Activated naive CD4-positive, alpha-beta T cell treated with anti-CD3 and anti-CD28 coated beads, Interleukin-2, amount 50 U/mL, for 72 hours (primary cell): ENCODE results near the gene FGF8. TPM values are rescaled to one million over a fixed set of nuclear protein-coding genes. Genes with fewer than 3 reads are reported as not detected.

Source experiments
- ATAC-seq, 2 donors: fragments of 150-1000 bp; cut with Tn5 transposase; 2 replicates each; pipeline ENCODE4 v1.10.0; 2021; ENCODE audit warnings: mild to moderate bottlenecking in 2 of 2, moderate library complexity in 2 of 2
- DNase-seq, 2 donors: peaks; one replicate each; pipeline ENCODE4 v3.0.0; 2021 to 2022; ENCODE audit warnings: low spot score in 2 of 2
- H3K27ac Mint-ChIP-seq, 2 donors: one replicate each; pipeline ENCODE4 v1.8.0; 2022; ENCODE audit warnings: mild to moderate bottlenecking in 2 of 2, mixed read lengths in 2 of 2
- H3K36me3 Mint-ChIP-seq, 2 donors: one replicate each; pipeline ENCODE4 v1.8.0; 2022; ENCODE audit warnings: mixed read lengths in 2 of 2
- H3K9me3 Mint-ChIP-seq, 2 donors: one replicate each; pipeline ENCODE4 v1.8.0; 2022; ENCODE audit warnings: mixed read lengths in 2 of 2
- total RNA-seq, 2 donors: library from RNA; stranded (reverse); gene quantifications; one replicate each; pipeline ENCODE4 v1.2.3, GENCODE V29; 2022

Gene FGF8
- total RNA-seq, 2 donors from 2014 or later, result not detected

DNA sequence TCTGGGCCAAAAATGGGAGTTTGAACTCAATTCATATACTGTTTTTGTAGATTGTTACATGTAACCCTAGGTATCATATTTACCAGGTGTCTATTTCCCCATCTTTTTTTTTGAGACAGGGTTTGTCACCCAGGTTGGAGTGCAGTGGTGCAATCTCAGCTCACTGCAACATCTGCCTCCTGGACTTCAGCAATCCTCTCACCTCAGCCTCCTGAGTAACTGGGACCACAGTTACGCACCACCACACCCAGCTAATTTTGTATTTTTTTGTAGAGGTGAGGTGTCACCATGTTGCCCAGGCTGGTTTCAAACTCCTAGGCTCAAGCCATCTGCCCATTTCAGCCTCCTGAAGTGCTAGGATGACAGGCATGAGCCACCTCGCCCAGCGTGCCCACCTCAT lies 52.7 kb downstream of the FGF8 start:
- ATAC-seq (no peak), DNase-seq (no peak)
- Mint-ChIP-seq H3K36me3 (no peaks in the 10 kb centered on the region), H3K9me3 (no peaks in the 10 kb centered on the region), H3K27ac (no peak overlapping the region)

DNA sequence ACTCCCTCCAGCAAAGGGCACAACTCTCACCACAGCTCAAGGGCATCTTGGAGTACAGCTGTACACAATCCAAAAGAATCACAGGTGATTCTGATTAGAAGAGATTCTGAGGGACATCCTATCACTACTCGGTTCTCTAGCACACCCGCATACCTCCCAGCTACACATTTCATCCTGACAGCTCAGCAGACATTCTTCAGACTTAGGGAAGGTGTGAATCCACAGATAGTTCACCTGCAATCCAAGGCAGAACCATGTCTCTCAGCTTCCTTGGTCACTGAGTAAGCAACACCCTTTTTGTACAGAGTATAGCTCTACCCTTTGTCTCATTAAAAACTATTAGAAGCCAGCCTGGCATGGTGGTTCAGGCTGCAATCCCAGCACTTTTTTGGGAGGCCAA lies 54.1 kb downstream of the FGF8 start:
- H3K9me3 Mint-ChIP-seq, result no peaks in the 10 kb centered on the region
- DNase-seq, result no peak
- no peaks in the 10 kb centered on the region for H3K36me3 Mint-ChIP-seq
- no peak for ATAC-seq
- H3K27ac Mint-ChIP-seq, result no peak overlapping the region

DNA sequence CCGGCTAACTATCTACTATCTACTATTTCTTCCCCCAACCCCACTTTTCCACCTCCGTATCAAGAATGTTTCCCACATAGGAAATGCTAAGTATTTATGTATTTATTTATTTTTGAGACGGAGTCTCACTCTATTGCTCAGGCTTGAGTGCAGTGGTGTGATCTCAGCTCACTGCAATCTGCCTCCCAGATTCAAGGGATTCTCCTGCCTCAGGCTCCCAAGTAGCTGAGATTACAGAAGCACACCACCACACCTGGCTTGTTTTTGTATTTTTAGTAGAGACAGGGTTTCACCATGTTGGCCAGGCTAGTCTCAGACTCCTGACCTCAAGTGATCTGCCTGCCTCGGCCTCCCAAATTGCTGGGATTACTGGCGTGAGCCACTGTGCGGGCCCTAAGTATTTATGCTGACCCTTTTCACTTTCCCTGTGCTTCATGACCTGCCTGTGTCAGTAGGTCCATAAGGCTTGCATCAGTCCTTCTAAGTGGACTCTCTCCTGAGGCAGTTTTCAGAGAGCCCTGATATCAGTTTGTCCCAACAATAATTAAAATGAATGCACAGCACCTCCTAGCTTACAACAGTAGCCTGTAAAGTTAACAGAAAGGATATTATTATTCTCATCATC lies 55.2 kb downstream of the FGF8 start:
- ATAC-seq (no peak), DNase-seq (no peak)
- Mint-ChIP-seq H3K9me3 (no peaks in the 10 kb centered on the region), H3K27ac (no peak overlapping the region), H3K36me3 (no peaks in the 10 kb centered on the region)

Other genes starting within 250 kb of the FGF8 start
- 10 to 100 TPM; 31.4 to 43.0 TPM for gene POLL, start 187.9 kb downstream of the FGF8 start, total RNA-seq
- gene DPCD, start 187.8 kb downstream of the FGF8 start, total RNA-seq, result 10 to 100 TPM in 1 of 2 donors, 1 to 10 TPM in 1; 3.1 to 23.9 TPM
- gene FBXW4, start 80.9 kb downstream of the FGF8 start, total RNA-seq, result 10 to 100 TPM; 35.7 to 40.3 TPM
- gene NPM3, start 7.3 kb upstream of the FGF8 start, total RNA-seq, result 100 to 1,000 TPM; 108 to 148 TPM
- gene OGA, start 42.3 kb upstream of the FGF8 start, total RNA-seq, result 100 to 1,000 TPM; 136 to 238 TPM
- 1 to 10 TPM; 4.2 to 6.3 TPM for gene KCNIP2, start 67.7 kb upstream of the FGF8 start, total RNA-seq